Naive thymus-derived CD8-positive, alpha-beta T cell (primary cell): ENCODE data around the gene MACROH2A2. TPM values are rescaled to one million over a fixed set of nuclear protein-coding genes. Genes with fewer than 3 reads are reported as not detected.

Experiments
- ATAC-seq, 2 donors: fragments of 150-1000 bp; cut with Tn5 transposase in 1 of 2; sonication (Bioruptor Pico), chemical (Tn5 transposase) in 1 of 2; 1 replicate in 1 of 2; 2 replicates in 1 of 2; pipeline ENCODE4 v1.10.0; 2021; ENCODE audit warnings: mild to moderate bottlenecking in 2 of 2, moderate library complexity in 2 of 2
- POLR2A ChIA-PET: fragments of 350-600 bp; sonication (Branson Sonifier 250); formaldehyde crosslinking; loops from one replicate; lab custom pipeline; 2021; ENCODE audit warnings: antibody characterized with exemption; lab: Charles Lee
- DNase-seq, 10 donors: peaks; one replicate each; pipeline versions ENCODE4 v3.0.0 to v3.0.0-alpha.2; 2020 to 2022
- H3K27ac Mint-ChIP-seq, 10 donors: one replicate each; pipeline ENCODE4 v1.8.0; 2020 to 2022; ENCODE audit warnings: mild to moderate bottlenecking in 10 of 10, mixed read lengths in 10 of 10, moderate library complexity in 4 of 10, inconsistent platforms in 1 of 10
- H3K27me3 Mint-ChIP-seq, 5 donors: one replicate each; pipeline ENCODE4 v1.8.0; 2021 to 2022; ENCODE audit warnings: mixed read lengths in 5 of 5
- H3K36me3 Mint-ChIP-seq, 3 donors: one replicate each; pipeline ENCODE4 v1.8.0; 2020 to 2022; ENCODE audit warnings: mixed read lengths in 3 of 3, mild to moderate bottlenecking in 2 of 3, inconsistent platforms in 1 of 3
- H3K4me1 Mint-ChIP-seq, 4 donors: one replicate each; pipeline ENCODE4 v1.8.0; 2021 to 2022; ENCODE audit warnings: mixed read lengths in 4 of 4
- H3K4me3 Mint-ChIP-seq, 10 donors: one replicate each; pipeline ENCODE4 v1.8.0; 2020 to 2022; ENCODE audit warnings: mild to moderate bottlenecking in 10 of 10, mixed read lengths in 10 of 10, moderate library complexity in 6 of 10, inconsistent platforms in 1 of 10
- H3K9me3 Mint-ChIP-seq, 9 donors: one replicate each; pipeline ENCODE4 v1.8.0; 2020 to 2022; ENCODE audit warnings: mixed read lengths in 9 of 9, mild to moderate bottlenecking in 3 of 9, inconsistent platforms in 1 of 9, moderate library complexity in 1 of 9
- polyA plus RNA-seq, 3 donors: library from polyadenylated mRNA; unstranded; fragments of 300-500 nt; fragmentation: Illumina TruSeq; gene quantifications; one replicate each; pipeline ENCODE4 v1.2.3, GENCODE V29; 2021
- total RNA-seq, 8 experiments: library from RNA in 2 of 8; stranded (reverse) in 2 of 8; gene quantifications; one replicate each; pipeline ENCODE4 v1.2.3 and lab custom pipeline; 2021 to 2026

MACROH2A2 gene
- total and polyA plus RNA-seq, 5 experiments from 2014 or later, result 6.1 to 7.2 (median 6.7) TPM

DNA sequence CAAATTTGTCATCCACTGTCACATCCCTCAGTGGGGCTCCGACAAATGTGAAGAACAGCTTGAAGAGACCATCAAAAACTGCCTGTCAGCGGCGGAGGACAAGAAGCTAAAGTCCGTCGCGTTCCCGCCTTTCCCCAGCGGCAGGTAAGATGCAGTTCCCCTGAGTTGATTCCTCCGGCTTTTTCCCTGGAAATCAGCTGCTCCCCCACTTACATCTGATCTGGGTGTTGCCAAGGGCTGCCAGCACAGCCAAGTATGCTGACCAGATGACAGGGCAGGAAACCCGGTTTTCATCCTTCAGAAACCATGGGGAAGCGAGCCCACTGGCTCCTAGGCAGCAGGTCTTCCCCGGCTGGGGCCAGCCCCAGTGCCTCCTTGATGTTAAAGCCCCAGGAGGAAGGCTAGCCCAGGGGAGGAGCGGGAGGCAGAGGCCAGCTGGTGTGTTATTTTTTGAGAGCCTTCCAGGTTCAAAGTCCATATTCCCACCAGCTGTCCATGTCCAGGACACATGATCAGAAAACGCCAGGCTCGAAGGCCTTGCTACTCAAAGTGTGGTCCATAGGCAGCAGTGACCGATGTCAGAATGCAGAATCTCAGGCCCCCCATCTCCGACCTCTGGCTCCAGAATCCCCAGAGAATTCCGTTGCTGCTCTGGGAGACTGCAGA, 56.6 kb downstream of the MACROH2A2 start:
- ATAC-seq, result no peak
- H3K36me3 Mint-ChIP-seq, result peaks cover 0 to 71% (median 12%) of the 10 kb centered on the region in 3 donors

DNA sequence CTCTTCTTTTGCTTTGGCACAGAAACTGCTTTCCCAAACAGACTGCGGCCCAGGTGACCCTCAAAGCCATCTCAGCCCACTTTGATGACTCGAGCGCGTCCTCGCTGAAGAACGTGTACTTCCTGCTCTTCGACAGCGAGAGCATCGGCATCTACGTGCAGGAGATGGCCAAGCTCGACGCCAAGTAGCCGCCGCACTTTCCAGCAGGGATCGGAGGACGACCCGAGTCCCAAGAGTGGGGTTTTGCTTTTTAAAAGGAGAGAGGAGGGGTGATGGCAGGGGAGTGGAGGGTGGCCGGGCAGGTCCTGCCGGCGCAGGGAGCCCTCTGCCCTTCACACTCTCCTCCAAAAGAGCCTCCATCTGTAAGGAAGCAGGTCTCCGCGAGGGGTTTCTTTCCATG, 58.9 kb downstream of the MACROH2A2 start:
- no peaks in the 10 kb centered on the region for H3K9me3 Mint-ChIP-seq
- peaks cover 0 to 55% (median 9%) of the 10 kb centered on the region in 3 donors for H3K36me3 Mint-ChIP-seq
- no peaks in the 10 kb centered on the region for H3K27me3 Mint-ChIP-seq
- H3K27ac Mint-ChIP-seq, result no peak overlapping the region
- H3K4me3 Mint-ChIP-seq, result no peak overlapping the region
- no peak for DNase-seq
- POLR2A ChIA-PET, result no interaction called here
- no peak for ATAC-seq
- peaks cover 4 to 9% (median 7%) of the 10 kb centered on the region in 4 donors for H3K4me1 Mint-ChIP-seq

More for the DNA sequence above, 56.6 kb downstream of the MACROH2A2 start:
- H3K27me3 Mint-ChIP-seq, result no peaks in the 10 kb centered on the region
- POLR2A ChIA-PET, result interaction anchor here (1.1 to 2.0 kb wide), 2 partner anchors 16 kb away, joined by 4 to 6 read pairs; no protein-coding TSS in a partner anchor
- no peaks in the 10 kb centered on the region for H3K9me3 Mint-ChIP-seq
- no peak for DNase-seq
- peaks cover 0 to 10% (median 8%) of the 10 kb centered on the region in 4 donors for H3K4me1 Mint-ChIP-seq
- H3K4me3 Mint-ChIP-seq, result no peak overlapping the region
- H3K27ac Mint-ChIP-seq, result peak overlapping the region in 1 of 10 donors; percentile 60

DNA sequence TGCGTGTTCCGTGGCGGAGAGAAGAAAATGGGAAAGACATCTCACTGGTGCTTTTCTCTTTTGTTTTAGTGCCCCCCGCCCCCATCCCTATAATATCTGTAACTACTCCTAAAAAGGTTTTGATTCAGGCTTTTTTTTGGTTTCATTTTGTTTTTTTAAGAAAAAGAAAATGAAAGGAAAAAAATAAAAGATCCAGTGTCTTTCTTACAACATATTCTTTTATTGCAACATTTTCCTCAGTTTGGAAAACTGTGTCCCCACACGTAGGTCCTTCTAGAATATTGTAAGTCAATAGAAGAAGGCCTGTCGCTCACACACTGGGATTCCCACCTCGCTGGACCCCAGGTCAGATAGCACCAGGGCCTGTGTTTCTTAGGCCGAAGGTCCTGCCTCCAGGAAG, 59.4 kb downstream of the MACROH2A2 start:
- peaks cover 4 to 13% (median 8%) of the 10 kb centered on the region in 4 donors for H3K4me1 Mint-ChIP-seq
- POLR2A ChIA-PET, result no interaction called here
- peaks cover 0 to 54% (median 9%) of the 10 kb centered on the region in 3 donors for H3K36me3 Mint-ChIP-seq
- ATAC-seq, result no peak
- no peak for DNase-seq
- H3K27ac Mint-ChIP-seq, result peak overlapping the region in 2 of 10 donors; percentile 39 to 60
- H3K4me3 Mint-ChIP-seq, result no peak overlapping the region
- no peaks in the 10 kb centered on the region for H3K27me3 Mint-ChIP-seq
- H3K9me3 Mint-ChIP-seq, result no peaks in the 10 kb centered on the region

DNA sequence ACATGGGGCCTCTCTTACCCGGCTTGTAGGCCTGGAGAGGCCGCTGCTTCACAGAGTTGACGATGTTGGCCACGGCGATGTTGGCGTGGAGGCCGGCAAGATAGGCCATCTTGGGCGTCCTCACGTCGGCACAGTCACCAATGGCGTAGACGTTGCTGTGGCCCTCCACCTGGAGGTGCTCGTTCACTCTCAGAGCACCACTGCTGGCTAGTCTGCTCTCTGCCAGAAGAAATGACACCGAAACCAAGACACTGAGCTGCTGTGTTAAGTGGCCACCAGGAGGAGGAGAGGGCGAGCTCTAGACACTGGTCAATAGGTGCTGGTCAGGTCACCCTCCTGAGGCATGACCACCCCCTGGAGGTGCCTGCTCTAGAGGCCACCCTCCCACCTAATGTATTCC, 62.3 kb downstream of the MACROH2A2 start:
- POLR2A ChIA-PET, result interaction anchor here (2.6 to 5.0 kb wide), 2 partner anchors 21 to 31 kb away, joined by 22 to 25 read pairs; partner anchors contain the start of gene TYSND1
- peaks cover 0 to 36% (median 3%) of the 10 kb centered on the region in 3 donors for H3K36me3 Mint-ChIP-seq

DNA sequence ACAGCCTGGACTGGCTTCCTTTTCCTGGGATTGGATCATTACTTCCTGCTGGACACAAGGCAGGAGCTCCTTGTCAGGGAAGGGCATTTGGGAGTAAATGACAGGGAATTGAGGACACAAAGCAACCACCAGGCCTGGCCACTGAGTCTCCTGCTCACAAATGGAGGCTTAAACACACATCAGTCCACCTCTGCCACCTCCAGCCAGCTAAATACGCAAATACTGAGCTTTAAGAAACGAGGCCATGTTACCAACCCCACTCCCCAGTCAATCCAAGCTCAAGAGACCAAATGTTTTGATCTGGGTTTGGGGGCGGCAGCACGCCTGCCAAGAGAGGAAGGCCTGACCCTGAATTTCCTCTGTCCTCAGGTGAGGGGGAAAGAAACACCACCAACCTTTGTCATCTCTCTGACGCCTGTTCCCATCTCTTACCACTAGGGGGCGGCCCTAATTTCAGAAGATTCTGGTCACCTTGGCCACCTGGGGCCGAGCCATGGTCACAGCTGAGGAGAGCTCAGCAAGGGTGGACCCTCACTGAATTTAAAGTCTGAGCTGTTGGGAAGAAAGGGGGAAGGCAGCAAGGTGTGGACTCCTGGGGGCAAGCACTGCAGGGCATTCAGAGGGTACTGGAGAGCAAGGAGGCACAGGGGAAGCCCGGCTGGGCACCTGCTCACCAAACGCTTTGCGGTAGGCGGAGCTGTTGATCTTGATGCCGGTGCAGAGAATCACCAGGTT, 63.5 kb downstream of the MACROH2A2 start:
- Mint-ChIP-seq H3K4me1 (peaks cover 3 to 13% (median 6%) of the 10 kb centered on the region in 4 donors), H3K27me3 (no peaks in the 10 kb centered on the region), H3K9me3 (no peaks in the 10 kb centered on the region), H3K36me3 (peaks cover 0 to 34% (median 9%) of the 10 kb centered on the region in 3 donors), H3K4me3 (peak overlapping the region in 1 of 10 donors; percentile 3), H3K27ac (peak overlapping the region in 6 of 10 donors; percentile 4 to 88 (median 68))
- DNase-seq (peak; percentile 22 to 81 (median 52)), ATAC-seq (peak; percentile 80 to 92)
- POLR2A ChIA-PET, result interaction anchor here (0.7 to 5.0 kb wide), 7 partner anchors 10 to 1718 kb away, joined by 3 to 25 read pairs (median 3); partner anchors contain the start of genes SAR1A and TYSND1

More for the DNA sequence above, 62.3 kb downstream of the MACROH2A2 start:
- H3K27ac Mint-ChIP-seq, result no peak overlapping the region
- H3K27me3 Mint-ChIP-seq, result no peaks in the 10 kb centered on the region
- H3K4me1 Mint-ChIP-seq, result peaks cover 3 to 13% (median 6%) of the 10 kb centered on the region in 4 donors
- H3K9me3 Mint-ChIP-seq, result no peaks in the 10 kb centered on the region
- ATAC-seq, result no peak
- no peak for DNase-seq
- H3K4me3 Mint-ChIP-seq, result no peak overlapping the region

DNA sequence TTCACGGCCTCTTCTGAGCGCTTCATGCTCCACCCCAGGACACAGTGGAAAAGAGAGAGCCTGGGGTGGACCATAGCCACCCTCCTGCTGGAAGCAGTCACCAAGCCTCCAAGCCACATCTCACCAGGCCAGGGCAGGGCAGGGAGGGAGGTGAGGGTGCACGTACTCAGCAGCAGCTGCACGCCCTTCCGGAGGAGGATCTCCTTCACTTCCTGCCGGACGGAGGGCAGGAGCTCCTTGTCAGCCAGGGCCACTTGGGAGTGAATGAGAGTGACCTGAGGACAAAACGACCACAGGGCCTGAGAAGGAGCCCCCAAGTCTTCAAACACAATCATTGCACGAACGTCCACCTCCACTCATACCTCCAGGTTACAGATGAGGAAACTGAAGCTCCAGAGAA, 65.0 kb downstream of the MACROH2A2 start:
- Mint-ChIP-seq H3K9me3 (no peaks in the 10 kb centered on the region), H3K4me1 (peaks cover 3 to 12% (median 6%) of the 10 kb centered on the region in 4 donors), H3K27ac (peak overlapping the region in 2 of 10 donors; percentile 57 to 81), H3K27me3 (no peaks in the 10 kb centered on the region), H3K4me3 (no peak overlapping the region), H3K36me3 (peaks cover 0 to 20% (median 9%) of the 10 kb centered on the region in 3 donors)
- DNase-seq (no peak), ATAC-seq (no peak)
- POLR2A ChIA-PET, result interaction anchor here (2.0 to 5.0 kb wide), 3 partner anchors 24 to 28 kb away, joined by 4 to 25 read pairs (median 22); partner anchors contain the start of gene TYSND1

DNA sequence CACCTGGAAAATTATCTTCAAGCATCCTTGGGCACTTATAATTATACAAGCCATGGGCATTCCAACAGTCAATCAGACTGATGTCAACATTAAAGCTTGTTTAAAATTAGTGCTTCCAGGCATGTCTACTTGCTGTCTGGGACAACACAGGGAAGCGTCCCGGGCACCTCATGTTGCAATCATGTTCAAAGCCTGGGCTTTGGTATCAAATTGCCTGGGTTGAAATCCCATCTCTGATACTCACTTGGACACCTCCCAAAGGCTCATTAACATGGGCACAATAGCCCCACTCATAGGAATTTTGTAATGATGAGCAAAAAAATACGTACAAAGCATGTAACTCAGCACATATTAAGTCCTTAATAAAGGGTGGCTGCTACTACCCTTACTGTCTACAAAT, 65.5 kb downstream of the MACROH2A2 start:
- no peak overlapping the region for H3K27ac Mint-ChIP-seq
- H3K4me1 Mint-ChIP-seq, result peaks cover 0 to 12% (median 6%) of the 10 kb centered on the region in 4 donors
- H3K27me3 Mint-ChIP-seq, result no peaks in the 10 kb centered on the region
- ATAC-seq (no peak), DNase-seq (no peak)
- H3K4me3 Mint-ChIP-seq, result no peak overlapping the region
- POLR2A ChIA-PET, result interaction anchor here (2.0 kb wide), 1 partner anchor 28 kb away, joined by 4 read pairs; no protein-coding TSS in a partner anchor
- H3K9me3 Mint-ChIP-seq, result no peaks in the 10 kb centered on the region
- peaks cover 0 to 15% (median 9%) of the 10 kb centered on the region in 3 donors for H3K36me3 Mint-ChIP-seq

DNA sequence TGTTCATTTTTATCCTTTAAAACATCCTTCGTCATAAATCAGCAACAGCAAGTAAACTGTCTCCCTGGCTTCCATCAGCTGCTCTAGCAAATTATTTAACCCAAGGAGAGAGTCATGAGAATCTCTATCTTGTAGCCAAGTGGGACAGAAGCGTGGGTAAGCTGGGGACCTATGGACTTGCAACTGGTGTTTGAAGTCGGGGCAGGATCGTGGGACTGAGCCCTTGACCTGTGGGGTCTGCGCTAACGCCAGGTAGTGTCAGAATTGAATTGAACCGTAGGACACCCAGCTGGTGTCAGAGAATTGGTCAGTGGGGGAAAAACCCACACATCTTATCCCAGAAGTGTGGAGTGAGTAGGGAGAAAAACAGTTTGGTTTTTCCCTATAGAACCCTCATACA, 66.6 kb downstream of the MACROH2A2 start:
- no peak for ATAC-seq
- POLR2A ChIA-PET, result interaction anchor here (2.0 kb wide), 1 partner anchor 27 kb away, joined by 4 read pairs; no protein-coding TSS in a partner anchor
- no peak for DNase-seq
- H3K27me3 Mint-ChIP-seq, result no peaks in the 10 kb centered on the region
- H3K4me1 Mint-ChIP-seq, result peaks cover 0 to 12% (median 7%) of the 10 kb centered on the region in 4 donors
- no peak overlapping the region for H3K27ac Mint-ChIP-seq
- H3K36me3 Mint-ChIP-seq, result peaks cover 0 to 9% (median 6%) of the 10 kb centered on the region in 3 donors
- no peaks in the 10 kb centered on the region for H3K9me3 Mint-ChIP-seq
- H3K4me3 Mint-ChIP-seq, result no peak overlapping the region

DNA sequence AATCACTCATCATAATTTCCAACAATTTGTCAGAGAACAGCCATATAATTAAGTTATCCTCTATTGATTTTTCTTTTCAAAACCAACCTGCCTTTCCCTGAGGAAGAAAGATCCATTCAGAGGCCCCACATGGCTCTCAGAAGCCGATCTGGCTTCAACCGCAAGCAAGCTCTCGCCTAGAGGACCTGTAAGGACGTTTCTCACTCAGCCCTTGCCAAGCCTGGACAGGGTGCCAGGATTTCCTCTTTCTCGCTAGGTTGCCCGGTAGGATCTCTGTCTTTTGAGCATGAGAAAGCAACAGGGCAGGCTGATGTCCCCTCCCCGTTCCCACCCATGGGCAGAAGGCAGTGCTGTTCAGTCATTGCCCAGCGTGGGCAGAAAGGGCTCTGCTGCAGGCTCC, 67.0 kb downstream of the MACROH2A2 start:
- ATAC-seq (no peak), DNase-seq (no peak)
- H3K36me3 Mint-ChIP-seq, result peaks cover 0 to 9% (median 6%) of the 10 kb centered on the region in 3 donors
- H3K27ac Mint-ChIP-seq, result no peak overlapping the region
- H3K9me3 Mint-ChIP-seq, result no peaks in the 10 kb centered on the region
- no peak overlapping the region for H3K4me3 Mint-ChIP-seq
- H3K27me3 Mint-ChIP-seq, result no peaks in the 10 kb centered on the region
- H3K4me1 Mint-ChIP-seq, result peaks cover 0 to 13% (median 9%) of the 10 kb centered on the region in 4 donors
- POLR2A ChIA-PET, result interaction anchor here (2.0 kb wide), 1 partner anchor 26 kb away, joined by 4 read pairs; no protein-coding TSS in a partner anchor

DNA sequence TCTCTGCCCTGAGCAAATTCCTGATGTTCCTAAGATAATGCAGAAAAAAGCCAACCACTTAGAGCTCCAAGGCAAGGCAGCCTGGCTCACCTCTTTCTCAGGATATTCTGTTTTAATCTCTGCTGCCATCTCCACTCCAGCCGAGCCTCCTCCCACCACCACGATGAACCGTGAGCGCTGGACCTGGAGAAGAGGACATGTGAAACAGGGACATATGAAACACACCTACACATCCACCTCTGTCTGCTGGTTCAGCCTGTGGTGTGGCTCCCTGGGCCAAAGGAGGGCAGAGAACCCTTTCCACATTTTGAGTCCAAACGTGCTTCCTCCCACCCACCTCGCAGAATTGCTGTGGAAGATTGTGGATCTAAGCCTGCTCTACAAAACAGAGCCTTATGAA, 67.8 kb downstream of the MACROH2A2 start:
- Mint-ChIP-seq H3K27ac (no peak overlapping the region), H3K36me3 (peaks cover 0 to 9% (median 6%) of the 10 kb centered on the region in 3 donors), H3K4me1 (peaks cover 1 to 14% (median 9%) of the 10 kb centered on the region in 4 donors), H3K9me3 (no peaks in the 10 kb centered on the region), H3K4me3 (no peak overlapping the region), H3K27me3 (no peaks in the 10 kb centered on the region)
- DNase-seq (no peak), ATAC-seq (no peak)
- POLR2A ChIA-PET, result no interaction called here

DNA sequence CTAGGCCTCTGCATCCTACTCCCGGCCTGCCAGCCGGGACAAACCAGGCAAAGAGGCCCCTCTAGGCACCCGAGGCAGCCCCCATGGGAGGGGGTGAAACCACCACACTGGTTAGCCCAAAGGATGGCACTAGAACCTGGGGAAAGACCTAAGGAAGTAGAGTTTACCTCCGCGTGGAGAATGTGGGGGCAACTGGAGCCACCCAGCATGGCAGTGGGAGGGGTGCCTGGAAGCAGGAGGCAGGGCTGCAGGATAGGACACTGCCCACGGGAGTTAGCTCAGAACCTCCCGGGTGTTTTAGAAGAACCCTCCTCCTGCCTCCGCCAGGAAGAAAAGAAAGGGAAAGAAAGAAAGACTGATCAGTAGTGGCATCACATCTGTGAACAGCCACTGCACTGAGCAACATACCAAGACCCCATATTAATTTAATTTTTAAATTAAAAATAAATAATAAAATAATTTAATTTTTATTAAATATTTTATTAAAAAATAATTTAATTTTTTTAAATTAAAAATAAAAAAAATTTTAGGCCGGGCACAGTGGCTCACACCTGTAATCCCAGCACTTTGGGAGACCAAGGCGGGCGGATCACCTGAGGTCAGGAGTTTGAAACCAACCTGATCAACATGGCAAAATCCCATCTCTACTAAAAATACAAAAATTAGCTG, 68.8 kb downstream of the MACROH2A2 start:
- H3K27me3 Mint-ChIP-seq, result no peaks in the 10 kb centered on the region
- POLR2A ChIA-PET, result interaction anchor here (1.6 kb wide), 1 partner anchor 25 kb away, joined by 5 read pairs; the partner anchor contains the start of gene TYSND1
- peaks cover 0 to 9% (median 6%) of the 10 kb centered on the region in 3 donors for H3K36me3 Mint-ChIP-seq
- H3K4me3 Mint-ChIP-seq, result no peak overlapping the region
- no peaks in the 10 kb centered on the region for H3K9me3 Mint-ChIP-seq
- ATAC-seq (no peak), DNase-seq (no peak)
- H3K27ac Mint-ChIP-seq, result no peak overlapping the region
- H3K4me1 Mint-ChIP-seq, result peaks cover 0 to 8% (median 4%) of the 10 kb centered on the region in 4 donors

DNA sequence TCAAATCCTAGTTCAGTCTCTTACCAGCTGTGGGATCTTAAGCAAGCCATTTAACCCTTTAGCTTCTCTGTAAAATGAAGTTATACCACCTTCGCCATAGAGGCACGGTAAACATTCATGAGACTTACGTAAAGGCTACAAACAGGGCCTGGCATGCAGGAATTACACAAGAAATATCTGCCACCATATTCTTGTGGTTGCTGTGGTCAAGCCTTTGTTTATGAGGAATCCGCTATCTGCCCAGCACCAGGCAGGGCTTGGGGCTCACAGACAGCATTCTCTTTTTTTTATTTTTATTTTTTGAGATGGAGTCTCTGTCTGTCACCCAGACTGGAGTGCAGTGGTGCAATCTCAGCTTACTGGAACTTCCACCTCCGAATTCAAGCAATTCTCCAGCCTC, 70.1 kb downstream of the MACROH2A2 start:
- no peaks in the 10 kb centered on the region for H3K9me3 Mint-ChIP-seq
- ATAC-seq (no peak), DNase-seq (no peak)
- peaks cover 0 to 7% (median 2%) of the 10 kb centered on the region in 4 donors for H3K4me1 Mint-ChIP-seq
- no peaks in the 10 kb centered on the region for H3K27me3 Mint-ChIP-seq
- H3K27ac Mint-ChIP-seq, result no peak overlapping the region
- H3K4me3 Mint-ChIP-seq, result no peak overlapping the region
- peaks cover 0 to 9% (median 6%) of the 10 kb centered on the region in 3 donors for H3K36me3 Mint-ChIP-seq
- POLR2A ChIA-PET, result no interaction called here
